ENCODE results near the gene RRAD.

DNA sequence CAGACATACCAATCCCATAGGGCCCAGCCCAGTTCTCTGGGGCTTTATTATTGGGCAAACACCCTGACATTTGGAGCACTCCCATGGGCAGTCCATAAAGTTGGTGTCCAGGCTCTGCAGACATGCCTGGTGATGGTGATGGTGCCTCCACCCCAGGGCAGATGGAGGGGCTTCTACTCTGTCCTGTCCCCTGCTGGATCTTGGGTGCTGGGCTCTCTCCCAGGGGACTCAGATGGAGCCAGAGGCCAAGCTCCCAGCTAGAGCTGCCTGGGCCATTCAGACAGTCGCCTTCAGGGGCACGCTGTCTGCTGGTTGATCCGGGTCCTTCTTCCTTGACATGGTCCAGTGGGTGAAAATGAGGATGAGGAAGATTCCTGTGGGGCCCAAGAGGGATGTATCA lies 17.2 kb downstream of the RRAD start:
- TF ChIP-seq CTCF (conservative IDR thresholded peaks at IDR 0.05; ENCODE audit: low read depth, low read length) (no peak), EZH2 (IDR thresholded peaks at IDR 0.05; ENCODE audit: borderline replicate concordance, low read depth, low read length, poor library complexity, severe bottlenecking) (no peak)
